MM.1S (cell line): ENCODE data around the gene HGFAC.

Source experiments
- CTCF ChIP-seq: fragments of 300-600 bp; sonication (generic); IDR thresholded peaks from 2 replicates; pipeline ENCODE4 v1.5.1; 2016; ENCODE audit warnings: antibody characterized with exemption, low read length, mixed read lengths
- EZH2 ChIP-seq: fragments of 300-600 bp; sonication (generic); optimal IDR thresholded peaks from 2 replicates; pipeline ENCODE3; 2017; ENCODE audit warnings: low read depth, mild to moderate bottlenecking, antibody characterized with exemption, low read length, mixed read lengths
- EZH2phosphoT487 ChIP-seq: fragments of 300-600 bp; sonication (generic); IDR thresholded peaks from 2 replicates; pipeline ENCODE4 v1.6.1; 2018; ENCODE audit warnings: antibody characterized with exemption, low read length

- TF ChIP-seq CTCF: no peak
- TF ChIP-seq EZH2: no peak
- TF ChIP-seq EZH2phosphoT487: no peak
These were observed 25.5 kb upstream of the HGFAC start for GRCh38 chr4:3416270-3416669.
